SU-DHL-6 (cell line): ENCODE data around the gene HMX2.

Experiments used
- EZH2phosphoT487 ChIP-seq: fragments of 200-600 bp; sonication (generic), shearing (Covaris generic); conservative IDR thresholded peaks from 2 replicates; pipeline ENCODE4 v1.6.1; 2018; ENCODE audit warnings: mild to moderate bottlenecking, antibody characterized with exemption, low read length, moderate library complexity, mixed read lengths
- TF ChIP-seq, protein P1 (sequence below): fragments of 200-600 bp; sonication (generic); IDR thresholded peaks from one replicate; pipeline ENCODE4 v1.5.1; 2017; ENCODE audit warnings: antibody characterized with exemption, mild to moderate bottlenecking, low read length, moderate library complexity; ENCODE audit not compliant: insufficient read depth, poor library complexity, severe bottlenecking

DNA sequence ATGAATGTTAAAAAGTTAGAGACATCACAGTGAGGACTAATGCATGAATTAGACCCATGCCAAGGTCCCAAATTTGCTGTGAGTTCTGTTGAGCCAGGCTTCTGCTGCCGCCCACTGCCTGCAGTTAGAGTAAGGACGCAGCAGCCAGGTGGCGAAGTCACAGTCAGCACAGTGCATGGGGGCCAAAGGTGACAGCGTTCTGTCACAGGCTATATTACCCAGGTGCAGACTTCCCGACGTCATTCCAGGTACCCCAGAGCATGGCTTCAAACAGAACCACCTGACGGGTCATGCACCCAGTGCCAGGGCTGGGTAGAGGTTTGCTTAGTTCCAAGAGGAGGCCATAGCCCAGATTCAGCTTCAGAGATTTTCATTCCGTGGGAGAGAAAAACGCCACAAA lies 46.1 kb upstream of the HMX2 start:
- TF ChIP-seq EZH2phosphoT487, result no peak
- TF ChIP-seq, protein P1, sequence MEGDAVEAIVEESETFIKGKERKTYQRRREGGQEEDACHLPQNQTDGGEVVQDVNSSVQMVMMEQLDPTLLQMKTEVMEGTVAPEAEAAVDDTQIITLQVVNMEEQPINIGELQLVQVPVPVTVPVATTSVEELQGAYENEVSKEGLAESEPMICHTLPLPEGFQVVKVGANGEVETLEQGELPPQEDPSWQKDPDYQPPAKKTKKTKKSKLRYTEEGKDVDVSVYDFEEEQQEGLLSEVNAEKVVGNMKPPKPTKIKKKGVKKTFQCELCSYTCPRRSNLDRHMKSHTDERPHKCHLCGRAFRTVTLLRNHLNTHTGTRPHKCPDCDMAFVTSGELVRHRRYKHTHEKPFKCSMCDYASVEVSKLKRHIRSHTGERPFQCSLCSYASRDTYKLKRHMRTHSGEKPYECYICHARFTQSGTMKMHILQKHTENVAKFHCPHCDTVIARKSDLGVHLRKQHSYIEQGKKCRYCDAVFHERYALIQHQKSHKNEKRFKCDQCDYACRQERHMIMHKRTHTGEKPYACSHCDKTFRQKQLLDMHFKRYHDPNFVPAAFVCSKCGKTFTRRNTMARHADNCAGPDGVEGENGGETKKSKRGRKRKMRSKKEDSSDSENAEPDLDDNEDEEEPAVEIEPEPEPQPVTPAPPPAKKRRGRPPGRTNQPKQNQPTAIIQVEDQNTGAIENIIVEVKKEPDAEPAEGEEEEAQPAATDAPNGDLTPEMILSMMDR, result no peak
